GM23338 (cell line): ENCODE data around the gene SMOC1. TPM values are rescaled to one million over a fixed set of nuclear protein-coding genes. Genes with fewer than 3 reads are reported as not detected.

Experiments used
- ATAC-seq: fragments of 200-7000 bp; cut with Tn5 transposase; 3 replicates; pipeline ENCODE4 v1.9.1; 2020
- DNase-seq: peaks from one replicate; pipeline ENCODE4 v3.0.0-alpha.2; 2015; ENCODE audit warnings: low spot score
- H2AFZ ChIP-seq: fragments of 200-600 bp; sonication (generic); 2 replicates; pipeline ENCODE4 v1.8.0; 2016; ENCODE audit warnings: antibody characterized with exemption, mild to moderate bottlenecking, moderate library complexity
- H3F3A ChIP-seq: fragments of 200-600 bp; sonication (generic); replicated peaks from 2 replicates; pipeline ENCODE4 v1.8.0; 2017; ENCODE audit warnings: antibody characterized with exemption, mixed run types, low read depth
- H3K27ac ChIP-seq: fragments of 200-600 bp; sonication (generic); 2 replicates; pipeline ENCODE4 v1.6.1; 2016; ENCODE audit warnings: low read depth
- H3K27me3 ChIP-seq: fragments of 200-600 bp; sonication (generic); 2 replicates; pipeline ENCODE4 v1.8.0; 2016; ENCODE audit warnings: mild to moderate bottlenecking, mixed run types, moderate library complexity; ENCODE audit not compliant: insufficient read depth
- H3K36me3 ChIP-seq: fragments of 200-600 bp; sonication (generic); 2 replicates; pipeline ENCODE4 v1.8.0; 2016; ENCODE audit warnings: mild to moderate bottlenecking; ENCODE audit not compliant: insufficient read depth
- H3K4me1 ChIP-seq: fragments of 200-600 bp; sonication (generic); 2 replicates; pipeline ENCODE4 v1.8.0; 2016; ENCODE audit warnings: mild to moderate bottlenecking, moderate library complexity; ENCODE audit not compliant: insufficient read depth
- H3K4me2 ChIP-seq: fragments of 200-600 bp; sonication (generic); 2 replicates; pipeline ENCODE4 v1.7.1; 2017; ENCODE audit warnings: mixed run types
- H3K4me3 ChIP-seq: fragments of 200-600 bp; sonication (generic); 2 replicates; pipeline ENCODE4 v1.6.1; 2016; ENCODE audit warnings: mixed run types
- H3K79me2 ChIP-seq: fragments of 200-600 bp; sonication (generic); replicated peaks from 2 replicates; pipeline ENCODE4 v1.8.0; 2017; ENCODE audit warnings: mild to moderate bottlenecking; ENCODE audit not compliant: insufficient read depth
- H3K9me2 ChIP-seq: fragments of 200-600 bp; sonication (generic); 2 replicates; pipeline ENCODE4 v1.8.0; 2017; ENCODE audit not compliant: insufficient read depth
- H4K20me1 ChIP-seq: fragments of 200-600 bp; sonication (generic); replicated peaks from 2 replicates; pipeline ENCODE4 v1.8.0; 2017; ENCODE audit warnings: mild to moderate bottlenecking; ENCODE audit not compliant: insufficient read depth
- H3K27ac Mint-ChIP-seq: 2 replicates; pipeline ENCODE4 v1.8.0; 2020; ENCODE audit warnings: inconsistent platforms, mild to moderate bottlenecking, moderate library complexity, mixed read lengths
- H3K27me3 Mint-ChIP-seq: 3 replicates; pipeline ENCODE4 v1.8.0; 2022; ENCODE audit warnings: low read depth, mild to moderate bottlenecking, moderate library complexity, mixed read lengths, inconsistent platforms; ENCODE audit not compliant: insufficient read depth, poor library complexity
- H3K36me3 Mint-ChIP-seq: 3 replicates; pipeline ENCODE4 v1.8.0; 2021; ENCODE audit warnings: low read depth, mild to moderate bottlenecking, inconsistent platforms, moderate library complexity, mixed read lengths
- H3K4me1 Mint-ChIP-seq: 3 replicates; pipeline ENCODE4 v1.8.0; 2020; ENCODE audit warnings: mild to moderate bottlenecking, inconsistent platforms, mixed read lengths
- H3K4me3 Mint-ChIP-seq: 3 replicates; pipeline ENCODE4 v1.8.0; 2021; ENCODE audit warnings: moderate library complexity, mild to moderate bottlenecking, inconsistent platforms, mixed read lengths
- H3K9me3 Mint-ChIP-seq: 3 replicates; pipeline ENCODE4 v1.8.0; 2020; ENCODE audit warnings: moderate library complexity, mild to moderate bottlenecking, inconsistent platforms, mixed read lengths
- CREB1 ChIP-seq: fragments of 250-450 bp; sonication (Bioruptor Pico); IDR thresholded peaks from 2 replicates; pipeline ENCODE4 v1.5.0; 2020; ENCODE audit warnings: low read depth, mild to moderate bottlenecking, moderate library complexity
- EZH2 ChIP-seq: fragments of 200-600 bp; sonication (generic); IDR thresholded peaks from one replicate; pipeline ENCODE4 v1.8.0; 2017; ENCODE audit warnings: antibody characterized with exemption, mild to moderate bottlenecking, low read depth; ENCODE audit not compliant: unreplicated experiment
- EZH2phosphoT487 ChIP-seq: fragments of 200-600 bp; sonication (generic); IDR thresholded peaks from one replicate; pipeline ENCODE4 v1.8.1; 2018; ENCODE audit warnings: antibody characterized with exemption; ENCODE audit not compliant: unreplicated experiment
- JUNB ChIP-seq: IDR thresholded peaks from one replicate; pipeline ENCODE4 v1.6.1; 2016; ENCODE audit warnings: antibody characterized with exemption; ENCODE audit not compliant: unreplicated experiment
- NANOG ChIP-seq: IDR thresholded peaks from 2 replicates; pipeline ENCODE4 v1.6.1; 2016; ENCODE audit warnings: antibody characterized with exemption, borderline replicate concordance
- POLR2AphosphoS5 ChIP-seq: IDR thresholded peaks from 2 replicates; pipeline ENCODE4 v1.6.1; 2016; ENCODE audit warnings: antibody characterized with exemption, low read depth
- STAT1 ChIP-seq: IDR thresholded peaks from one replicate; pipeline ENCODE4 v1.6.1; 2016; ENCODE audit warnings: antibody characterized with exemption; ENCODE audit not compliant: unreplicated experiment
- ZNF114 ChIP-seq: fragments of 250-450 bp; sonication (Bioruptor Pico); IDR thresholded peaks from 2 replicates; pipeline ENCODE4 v1.5.0; 2020; ENCODE audit warnings: mild to moderate bottlenecking, moderate library complexity
- ZNF331 ChIP-seq: fragments of 250-450 bp; sonication (Bioruptor Pico); IDR thresholded peaks from 2 replicates; pipeline ENCODE4 v1.5.0; 2020; ENCODE audit warnings: low read depth, mild to moderate bottlenecking, moderate library complexity
- polyA plus RNA-seq: library from polyadenylated mRNA; unstranded; fragments of >200 nt; fragmentation: Nextera tagmentation; extraction: Ambion mirVana; gene quantifications from 2 replicates; pipeline ENCODE4 v1.2.1, GENCODE V29; 2016
- total RNA-seq: library from RNA; depleted of rRNA; stranded (reverse); fragments of >200 nt; shearing (Covaris generic); gene quantifications from 2 replicates; pipeline ENCODE4 v1.2.3, GENCODE V29; 2014
- TF ChIP-seq, protein P1 (sequence below): IDR thresholded peaks from 2 replicates; pipeline ENCODE4 v1.6.1; 2016; ENCODE audit warnings: antibody characterized with exemption
- TF ChIP-seq, protein P2 (sequence below): fragments of 250-450 bp; sonication (Bioruptor Pico); IDR thresholded peaks from 2 replicates; pipeline ENCODE4 v1.5.0; 2020; ENCODE audit warnings: mild to moderate bottlenecking, moderate library complexity
- TF ChIP-seq, protein P3 (sequence below): IDR thresholded peaks from one replicate; pipeline ENCODE4 v1.6.1; 2018; ENCODE audit warnings: antibody characterized with exemption; ENCODE audit not compliant: unreplicated experiment
- TF ChIP-seq, protein P4 (sequence below), 2 experiments: fragments of 200-600 bp in 1 of 2; sonication (generic) in 1 of 2; conservative IDR thresholded peaks; 2 replicates each; pipeline versions ENCODE4 v1.5.1 to v1.6.1; 2016 to 2017; ENCODE audit warnings: antibody characterized with exemption in 2 of 2, low read depth in 2 of 2, mild to moderate bottlenecking in 2 of 2, moderate library complexity in 1 of 2

SMOC1 gene
- total and polyA plus RNA-seq, 2 experiments from 2014 or later, result 0.79 to 1.6 TPM

DNA sequence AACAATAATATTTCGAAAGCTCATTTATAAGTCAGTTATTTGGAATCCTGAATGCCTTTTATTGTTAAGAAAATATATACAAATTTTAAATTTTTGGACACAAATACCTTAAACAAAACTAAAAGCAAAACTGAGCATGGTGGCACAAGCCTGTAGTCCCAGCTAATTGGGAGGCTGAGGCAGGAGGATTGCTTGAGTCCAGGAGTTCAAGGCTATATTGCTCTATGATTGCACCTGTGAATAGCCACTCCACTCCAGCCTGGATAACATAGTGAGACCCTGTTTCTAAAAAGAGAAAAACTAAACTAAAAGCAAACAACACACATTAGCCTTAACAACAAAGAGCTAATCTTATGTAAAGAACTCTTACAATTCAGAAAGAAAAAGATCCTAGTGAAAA lies 78.8 kb downstream of the SMOC1 start:
- Histone ChIP-seq H3K9me2 (no peaks in the 10 kb centered on the region), H3F3A (no peaks in the 10 kb centered on the region), H3K4me2 (no peak overlapping the region), H3K4me3 (no peak overlapping the region), H4K20me1 (no peaks in the 10 kb centered on the region), H3K36me3 (no peaks in the 10 kb centered on the region), H3K4me1 (no peaks in the 10 kb centered on the region), H3K27me3 (no peaks in the 10 kb centered on the region), H2AFZ (no peak overlapping the region), H3K27ac (no peak overlapping the region), H3K79me2 (no peaks in the 10 kb centered on the region)
- no peaks in the 10 kb centered on the region for H3K9me3 Mint-ChIP-seq
- H3K27me3 Mint-ChIP-seq, result no peaks in the 10 kb centered on the region
- H3K27ac Mint-ChIP-seq, result no peak overlapping the region
- ATAC-seq (no peak), DNase-seq (no peak)
- no peaks in the 10 kb centered on the region for H3K36me3 Mint-ChIP-seq
- no peak overlapping the region for H3K4me3 Mint-ChIP-seq
- TF ChIP-seq STAT1 (no peak), EZH2 (no peak), EZH2phosphoT487 (no peak), NANOG (no peak), JUNB (no peak), POLR2AphosphoS5 (no peak), CREB1 (CRISPR knock-in tag) (no peak), ZNF331 (CRISPR knock-in tag) (no peak), ZNF114 (no peak)
- TF ChIP-seq, protein P1, sequence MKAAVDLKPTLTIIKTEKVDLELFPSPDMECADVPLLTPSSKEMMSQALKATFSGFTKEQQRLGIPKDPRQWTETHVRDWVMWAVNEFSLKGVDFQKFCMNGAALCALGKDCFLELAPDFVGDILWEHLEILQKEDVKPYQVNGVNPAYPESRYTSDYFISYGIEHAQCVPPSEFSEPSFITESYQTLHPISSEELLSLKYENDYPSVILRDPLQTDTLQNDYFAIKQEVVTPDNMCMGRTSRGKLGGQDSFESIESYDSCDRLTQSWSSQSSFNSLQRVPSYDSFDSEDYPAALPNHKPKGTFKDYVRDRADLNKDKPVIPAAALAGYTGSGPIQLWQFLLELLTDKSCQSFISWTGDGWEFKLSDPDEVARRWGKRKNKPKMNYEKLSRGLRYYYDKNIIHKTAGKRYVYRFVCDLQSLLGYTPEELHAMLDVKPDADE, result no peak
- TF ChIP-seq, protein P2, sequence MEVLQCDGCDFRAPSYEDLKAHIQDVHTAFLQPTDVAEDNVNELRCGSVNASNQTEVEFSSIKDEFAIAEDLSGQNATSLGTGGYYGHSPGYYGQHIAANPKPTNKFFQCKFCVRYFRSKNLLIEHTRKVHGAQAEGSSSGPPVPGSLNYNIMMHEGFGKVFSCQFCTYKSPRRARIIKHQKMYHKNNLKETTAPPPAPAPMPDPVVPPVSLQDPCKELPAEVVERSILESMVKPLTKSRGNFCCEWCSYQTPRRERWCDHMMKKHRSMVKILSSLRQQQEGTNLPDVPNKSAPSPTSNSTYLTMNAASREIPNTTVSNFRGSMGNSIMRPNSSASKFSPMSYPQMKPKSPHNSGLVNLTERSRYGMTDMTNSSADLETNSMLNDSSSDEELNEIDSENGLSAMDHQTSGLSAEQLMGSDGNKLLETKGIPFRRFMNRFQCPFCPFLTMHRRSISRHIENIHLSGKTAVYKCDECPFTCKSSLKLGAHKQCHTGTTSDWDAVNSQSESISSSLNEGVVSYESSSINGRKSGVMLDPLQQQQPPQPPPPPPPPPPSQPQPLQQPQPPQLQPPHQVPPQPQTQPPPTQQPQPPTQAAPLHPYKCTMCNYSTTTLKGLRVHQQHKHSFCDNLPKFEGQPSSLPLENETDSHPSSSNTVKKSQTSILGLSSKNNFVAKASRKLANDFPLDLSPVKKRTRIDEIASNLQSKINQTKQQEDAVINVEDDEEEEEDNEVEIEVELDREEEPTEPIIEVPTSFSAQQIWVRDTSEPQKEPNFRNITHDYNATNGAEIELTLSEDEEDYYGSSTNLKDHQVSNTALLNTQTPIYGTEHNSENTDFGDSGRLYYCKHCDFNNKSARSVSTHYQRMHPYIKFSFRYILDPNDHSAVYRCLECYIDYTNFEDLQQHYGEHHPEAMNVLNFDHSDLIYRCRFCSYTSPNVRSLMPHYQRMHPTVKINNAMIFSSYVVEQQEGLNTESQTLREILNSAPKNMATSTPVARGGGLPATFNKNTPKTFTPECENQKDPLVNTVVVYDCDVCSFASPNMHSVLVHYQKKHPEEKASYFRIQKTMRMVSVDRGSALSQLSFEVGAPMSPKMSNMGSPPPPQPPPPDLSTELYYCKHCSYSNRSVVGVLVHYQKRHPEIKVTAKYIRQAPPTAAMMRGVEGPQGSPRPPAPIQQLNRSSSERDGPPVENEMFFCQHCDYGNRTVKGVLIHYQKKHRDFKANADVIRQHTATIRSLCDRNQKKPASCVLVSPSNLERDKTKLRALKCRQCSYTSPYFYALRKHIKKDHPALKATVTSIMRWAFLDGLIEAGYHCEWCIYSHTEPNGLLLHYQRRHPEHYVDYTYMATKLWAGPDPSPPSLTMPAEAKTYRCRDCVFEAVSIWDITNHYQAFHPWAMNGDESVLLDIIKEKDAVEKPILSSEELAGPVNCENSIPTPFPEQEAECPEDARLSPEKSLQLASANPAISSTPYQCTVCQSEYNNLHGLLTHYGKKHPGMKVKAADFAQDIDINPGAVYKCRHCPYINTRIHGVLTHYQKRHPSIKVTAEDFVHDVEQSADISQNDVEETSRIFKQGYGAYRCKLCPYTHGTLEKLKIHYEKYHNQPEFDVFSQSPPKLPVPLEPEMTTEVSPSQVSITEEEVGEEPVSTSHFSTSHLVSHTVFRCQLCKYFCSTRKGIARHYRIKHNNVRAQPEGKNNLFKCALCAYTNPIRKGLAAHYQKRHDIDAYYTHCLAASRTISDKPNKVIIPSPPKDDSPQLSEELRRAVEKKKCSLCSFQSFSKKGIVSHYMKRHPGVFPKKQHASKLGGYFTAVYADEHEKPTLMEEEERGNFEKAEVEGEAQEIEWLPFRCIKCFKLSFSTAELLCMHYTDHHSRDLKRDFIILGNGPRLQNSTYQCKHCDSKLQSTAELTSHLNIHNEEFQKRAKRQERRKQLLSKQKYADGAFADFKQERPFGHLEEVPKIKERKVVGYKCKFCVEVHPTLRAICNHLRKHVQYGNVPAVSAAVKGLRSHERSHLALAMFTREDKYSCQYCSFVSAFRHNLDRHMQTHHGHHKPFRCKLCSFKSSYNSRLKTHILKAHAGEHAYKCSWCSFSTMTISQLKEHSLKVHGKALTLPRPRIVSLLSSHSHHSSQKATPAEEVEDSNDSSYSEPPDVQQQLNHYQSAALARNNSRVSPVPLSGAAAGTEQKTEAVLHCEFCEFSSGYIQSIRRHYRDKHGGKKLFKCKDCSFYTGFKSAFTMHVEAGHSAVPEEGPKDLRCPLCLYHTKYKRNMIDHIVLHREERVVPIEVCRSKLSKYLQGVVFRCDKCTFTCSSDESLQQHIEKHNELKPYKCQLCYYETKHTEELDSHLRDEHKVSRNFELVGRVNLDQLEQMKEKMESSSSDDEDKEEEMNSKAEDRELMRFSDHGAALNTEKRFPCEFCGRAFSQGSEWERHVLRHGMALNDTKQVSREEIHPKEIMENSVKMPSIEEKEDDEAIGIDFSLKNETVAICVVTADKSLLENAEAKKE (CRISPR knock-in tag), result no peak
- TF ChIP-seq, protein P3, sequence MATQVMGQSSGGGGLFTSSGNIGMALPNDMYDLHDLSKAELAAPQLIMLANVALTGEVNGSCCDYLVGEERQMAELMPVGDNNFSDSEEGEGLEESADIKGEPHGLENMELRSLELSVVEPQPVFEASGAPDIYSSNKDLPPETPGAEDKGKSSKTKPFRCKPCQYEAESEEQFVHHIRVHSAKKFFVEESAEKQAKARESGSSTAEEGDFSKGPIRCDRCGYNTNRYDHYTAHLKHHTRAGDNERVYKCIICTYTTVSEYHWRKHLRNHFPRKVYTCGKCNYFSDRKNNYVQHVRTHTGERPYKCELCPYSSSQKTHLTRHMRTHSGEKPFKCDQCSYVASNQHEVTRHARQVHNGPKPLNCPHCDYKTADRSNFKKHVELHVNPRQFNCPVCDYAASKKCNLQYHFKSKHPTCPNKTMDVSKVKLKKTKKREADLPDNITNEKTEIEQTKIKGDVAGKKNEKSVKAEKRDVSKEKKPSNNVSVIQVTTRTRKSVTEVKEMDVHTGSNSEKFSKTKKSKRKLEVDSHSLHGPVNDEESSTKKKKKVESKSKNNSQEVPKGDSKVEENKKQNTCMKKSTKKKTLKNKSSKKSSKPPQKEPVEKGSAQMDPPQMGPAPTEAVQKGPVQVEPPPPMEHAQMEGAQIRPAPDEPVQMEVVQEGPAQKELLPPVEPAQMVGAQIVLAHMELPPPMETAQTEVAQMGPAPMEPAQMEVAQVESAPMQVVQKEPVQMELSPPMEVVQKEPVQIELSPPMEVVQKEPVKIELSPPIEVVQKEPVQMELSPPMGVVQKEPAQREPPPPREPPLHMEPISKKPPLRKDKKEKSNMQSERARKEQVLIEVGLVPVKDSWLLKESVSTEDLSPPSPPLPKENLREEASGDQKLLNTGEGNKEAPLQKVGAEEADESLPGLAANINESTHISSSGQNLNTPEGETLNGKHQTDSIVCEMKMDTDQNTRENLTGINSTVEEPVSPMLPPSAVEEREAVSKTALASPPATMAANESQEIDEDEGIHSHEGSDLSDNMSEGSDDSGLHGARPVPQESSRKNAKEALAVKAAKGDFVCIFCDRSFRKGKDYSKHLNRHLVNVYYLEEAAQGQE, result no peak
- TF ChIP-seq, protein P4, sequence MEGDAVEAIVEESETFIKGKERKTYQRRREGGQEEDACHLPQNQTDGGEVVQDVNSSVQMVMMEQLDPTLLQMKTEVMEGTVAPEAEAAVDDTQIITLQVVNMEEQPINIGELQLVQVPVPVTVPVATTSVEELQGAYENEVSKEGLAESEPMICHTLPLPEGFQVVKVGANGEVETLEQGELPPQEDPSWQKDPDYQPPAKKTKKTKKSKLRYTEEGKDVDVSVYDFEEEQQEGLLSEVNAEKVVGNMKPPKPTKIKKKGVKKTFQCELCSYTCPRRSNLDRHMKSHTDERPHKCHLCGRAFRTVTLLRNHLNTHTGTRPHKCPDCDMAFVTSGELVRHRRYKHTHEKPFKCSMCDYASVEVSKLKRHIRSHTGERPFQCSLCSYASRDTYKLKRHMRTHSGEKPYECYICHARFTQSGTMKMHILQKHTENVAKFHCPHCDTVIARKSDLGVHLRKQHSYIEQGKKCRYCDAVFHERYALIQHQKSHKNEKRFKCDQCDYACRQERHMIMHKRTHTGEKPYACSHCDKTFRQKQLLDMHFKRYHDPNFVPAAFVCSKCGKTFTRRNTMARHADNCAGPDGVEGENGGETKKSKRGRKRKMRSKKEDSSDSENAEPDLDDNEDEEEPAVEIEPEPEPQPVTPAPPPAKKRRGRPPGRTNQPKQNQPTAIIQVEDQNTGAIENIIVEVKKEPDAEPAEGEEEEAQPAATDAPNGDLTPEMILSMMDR (conservative IDR thresholded peaks at IDR 0.05; ENCODE audit: low read depth in 2 of 2), result no peak
- no peaks in the 10 kb centered on the region; the same call in 2 of the 3 replicates for H3K4me1 Mint-ChIP-seq
